Mesendoderm (in vitro differentiated cells): ENCODE measurements around the gene BAG2.

ENCODE experiments used
- DNase-seq: peaks from one replicate; pipeline ENCODE4 v3.0.0; 2013
- H2AK5ac ChIP-seq: 2 replicates; pipeline ENCODE4 v1.6.1; 2013; ENCODE audit warnings: low read length, inconsistent platforms
- H2BK120ac ChIP-seq: 2 replicates; pipeline ENCODE4 v1.6.1; 2013; ENCODE audit warnings: low read depth, mild to moderate bottlenecking, low read length, moderate library complexity, mixed read lengths
- H2BK15ac ChIP-seq: replicated peaks from 2 replicates; pipeline ENCODE4 v1.6.1; 2013; ENCODE audit warnings: low read depth, mild to moderate bottlenecking, moderate library complexity
- H2BK5ac ChIP-seq: 2 replicates; pipeline ENCODE4 v1.6.1; 2013; ENCODE audit warnings: low read length, inconsistent platforms
- H3K18ac ChIP-seq: 2 replicates; pipeline ENCODE4 v1.6.1; 2013; ENCODE audit warnings: mild to moderate bottlenecking, low read length, mixed read lengths
- H3K23ac ChIP-seq: one replicate; pipeline ENCODE4 v1.6.1; 2013; ENCODE audit warnings: low read length
- H3K27ac ChIP-seq: 2 replicates; pipeline ENCODE4 v1.5.1; 2013; ENCODE audit warnings: low read depth, mild to moderate bottlenecking, inconsistent platforms, low read length, moderate library complexity
- H3K27me3 ChIP-seq: 2 replicates; pipeline ENCODE4 v1.6.1; 2013; ENCODE audit warnings: low read length, control low read depth, mild to moderate bottlenecking, inconsistent platforms; ENCODE audit not compliant: insufficient read depth, poor library complexity
- H3K36me3 ChIP-seq: 2 replicates; pipeline ENCODE4 v1.6.1; 2013; ENCODE audit warnings: low read length, inconsistent platforms; ENCODE audit not compliant: control insufficient read depth, insufficient read depth
- H3K4ac ChIP-seq: one replicate; pipeline ENCODE4 v1.6.1; 2013; ENCODE audit warnings: low read depth, mild to moderate bottlenecking, low read length, moderate library complexity
- H3K4me1 ChIP-seq: 2 replicates; pipeline ENCODE4 v1.6.1; 2013; ENCODE audit warnings: low read depth, low read length, inconsistent platforms; ENCODE audit not compliant: control insufficient read depth
- H3K4me2 ChIP-seq: 2 replicates; pipeline ENCODE4 v1.6.1; 2013; ENCODE audit warnings: low read length
- H3K4me3 ChIP-seq: 2 replicates; pipeline ENCODE4 v1.5.1; 2013; ENCODE audit warnings: mild to moderate bottlenecking, low read length
- H3K56ac ChIP-seq: one replicate; pipeline ENCODE4 v1.6.1; 2013; ENCODE audit warnings: low read length
- H3K79me1 ChIP-seq: 2 replicates; pipeline ENCODE4 v1.6.1; 2013; ENCODE audit warnings: low read length, inconsistent platforms
- H3K79me2 ChIP-seq: 2 replicates; pipeline ENCODE4 v1.6.1; 2013; ENCODE audit warnings: mild to moderate bottlenecking, low read length; ENCODE audit not compliant: control insufficient read depth, insufficient read depth
- H3K9ac ChIP-seq: 2 replicates; pipeline ENCODE4 v1.6.1; 2013; ENCODE audit warnings: low read length, inconsistent platforms
- H4K5ac ChIP-seq: one replicate; pipeline ENCODE4 v1.6.1; 2013; ENCODE audit warnings: low read length
- H4K8ac ChIP-seq: one replicate; pipeline ENCODE4 v1.6.1; 2013; ENCODE audit warnings: low read depth, mild to moderate bottlenecking, control low read depth, low read length, moderate library complexity
- WGBS: extraction: QIAGEN DNeasy Blood & Tissue Kit; methylation state at CpG from one replicate; pipeline ENCODE4 v1.1.7; 2013; ENCODE audit warnings: low lambda C conversion rate, missing lambda C conversion rate; ENCODE audit not compliant: insufficient coverage; ENCODE audit errors: extremely low coverage; 5-methylcytosine and 5-hydroxymethylcytosine counted together

Gene BAG2

GRCh38 chr6:57220083-57220703 is 48.1 kb downstream of the BAG2 start:
- Histone ChIP-seq H3K79me1 (peaks cover 2% of the 10 kb centered on the region), H3K18ac (no peak overlapping the region), H2BK5ac (no peak overlapping the region), H3K36me3 (no peaks in the 10 kb centered on the region), H3K4me1 (peaks cover 2% of the 10 kb centered on the region), H2AK5ac (no peak overlapping the region), H2BK120ac (no peak overlapping the region), H3K56ac (no peak overlapping the region), H3K27me3 (no peaks in the 10 kb centered on the region), H3K23ac (no peak overlapping the region), H3K27ac (no peak overlapping the region), H3K4ac (no peak overlapping the region), H3K4me2 (no peak overlapping the region), H3K9ac (no peak overlapping the region), H3K79me2 (peaks cover 24% of the 10 kb centered on the region), H4K5ac (no peak overlapping the region), H2BK15ac (no peak overlapping the region), H4K8ac (no peak overlapping the region), H3K4me3 (no peak overlapping the region)
- no peak for DNase-seq
- no CpG with 5 or more reads among the region's 2 CpGs for WGBS

GRCh38 chr6:57221191-57221935 is 49.2 kb downstream of the BAG2 start:
- Histone ChIP-seq H3K4me1 (peaks cover 2% of the 10 kb centered on the region), H3K18ac (peak overlapping the region; percentile 95), H3K27me3 (no peaks in the 10 kb centered on the region), H2BK120ac (peak overlapping the region; percentile 75), H2BK5ac (no peak overlapping the region), H4K5ac (no peak overlapping the region), H3K27ac (peak overlapping the region; percentile 99), H4K8ac (no peak overlapping the region), H3K4me3 (peak overlapping the region; percentile 48), H3K79me2 (peaks cover 19% of the 10 kb centered on the region), H3K9ac (peak overlapping the region; percentile 93), H3K4ac (peak overlapping the region; percentile 95), H3K36me3 (no peaks in the 10 kb centered on the region), H2AK5ac (no peak overlapping the region), H3K23ac (no peak overlapping the region), H3K4me2 (peak overlapping the region; percentile 49), H3K56ac (peak overlapping the region; percentile 96), H3K79me1 (peaks cover under 1% of the 10 kb centered on the region), H2BK15ac (peak overlapping the region; percentile 13)
- WGBS, result no CpG with 5 or more reads among the region's 38 CpGs
- peak; percentile 93 for DNase-seq

GRCh38 chr6:57221936-57222742 is 50.0 kb downstream of the BAG2 start, which contains the start of gene RAB23:
RAB23 (minus strand) TSS chr6:57222307; CDS start chr6:57210380, 11,927 bp downstream.
- peak; percentile 93 for DNase-seq
- WGBS, result no CpG with 5 or more reads among the region's 69 CpGs

GRCh38 chr6:57222743-57223077 is 50.6 kb downstream of the BAG2 start:
- no peak overlapping the region for H3K27ac ChIP-seq
- no peak overlapping the region for H2BK120ac ChIP-seq
- peaks cover 2% of the 10 kb centered on the region for H3K4me1 ChIP-seq
- peak; percentile 31 for DNase-seq
- H3K4me3 ChIP-seq, result no peak overlapping the region
- H2BK5ac ChIP-seq, result no peak overlapping the region
- H2AK5ac ChIP-seq, result no peak overlapping the region
- no peaks in the 10 kb centered on the region for H3K79me1 ChIP-seq
- no peak overlapping the region for H3K4ac ChIP-seq
- H3K27me3 ChIP-seq, result no peaks in the 10 kb centered on the region
- no peak overlapping the region for H4K8ac ChIP-seq
- peak overlapping the region; percentile 89 for H3K9ac ChIP-seq
- no peak overlapping the region for H4K5ac ChIP-seq
- H3K23ac ChIP-seq, result no peak overlapping the region
- no peaks in the 10 kb centered on the region for H3K36me3 ChIP-seq
- no CpG with 5 or more reads among the region's 5 CpGs for WGBS
- no peak overlapping the region for H2BK15ac ChIP-seq
- H3K18ac ChIP-seq, result peak overlapping the region; percentile 65
- H3K56ac ChIP-seq, result peak overlapping the region; percentile 37
- peak overlapping the region; percentile 95 for H3K4me2 ChIP-seq
- peaks cover 11% of the 10 kb centered on the region for H3K79me2 ChIP-seq

More at GRCh38 chr6:57221936-57222742, 50.0 kb downstream of the BAG2 start, which contains the start of gene RAB23:
- Histone ChIP-seq H3K79me1 (no peaks in the 10 kb centered on the region), H3K36me3 (no peaks in the 10 kb centered on the region), H3K4me1 (peaks cover 2% of the 10 kb centered on the region), H3K27ac (peak within 1 kb of the TSS; percentile 99), H3K79me2 (peaks cover 14% of the 10 kb centered on the region), H2BK15ac (peak within 1 kb of the TSS; percentile 13), H3K27me3 (no peaks in the 10 kb centered on the region), H3K4ac (peak within 1 kb of the TSS; percentile 95), H2AK5ac (no peak within 1 kb of the TSS), H4K8ac (peak within 1 kb of the TSS; percentile 88), H3K23ac (no peak within 1 kb of the TSS), H4K5ac (no peak within 1 kb of the TSS), H3K18ac (peak within 1 kb of the TSS; percentile 95), H2BK120ac (peak within 1 kb of the TSS; percentile 75), H3K4me2 (peak within 1 kb of the TSS; percentile 95), H3K4me3 (peak within 1 kb of the TSS; percentile 66), H3K9ac (peak within 1 kb of the TSS; percentile 93), H2BK5ac (no peak within 1 kb of the TSS), H3K56ac (peak within 1 kb of the TSS; percentile 96)

GRCh38 chr6:57224769-57225515 is 52.8 kb downstream of the BAG2 start:
- no peak overlapping the region for H4K5ac ChIP-seq
- H2BK15ac ChIP-seq, result no peak overlapping the region
- no peak overlapping the region for H3K18ac ChIP-seq
- peak; percentile 20 for DNase-seq
- H2BK120ac ChIP-seq, result no peak overlapping the region
- H2BK5ac ChIP-seq, result no peak overlapping the region
- H3K27me3 ChIP-seq, result no peaks in the 10 kb centered on the region
- no peak overlapping the region for H3K4ac ChIP-seq
- H2AK5ac ChIP-seq, result no peak overlapping the region
- H3K79me2 ChIP-seq, result peaks cover 5% of the 10 kb centered on the region
- WGBS, result no CpG with 5 or more reads among the region's 1 CpG
- no peaks in the 10 kb centered on the region for H3K79me1 ChIP-seq
- no peaks in the 10 kb centered on the region for H3K36me3 ChIP-seq
- H3K9ac ChIP-seq, result no peak overlapping the region
- no peak overlapping the region for H3K56ac ChIP-seq
- H3K27ac ChIP-seq, result no peak overlapping the region
- H3K4me3 ChIP-seq, result no peak overlapping the region
- H3K4me1 ChIP-seq, result peaks cover 2% of the 10 kb centered on the region
- H3K23ac ChIP-seq, result no peak overlapping the region
- no peak overlapping the region for H4K8ac ChIP-seq
- no peak overlapping the region for H3K4me2 ChIP-seq
